ENCODE measurements around the gene SPPL2A.

GRCh38 chr15:50655555-50655954, 110.0 kb downstream of the SPPL2A start:
- no peak for TF ChIP-seq CTCF (conservative IDR thresholded peaks at IDR 0.05; ENCODE audit: low read length)
- no peak for TF ChIP-seq EZH2phosphoT487 (IDR thresholded peaks at IDR 0.05; ENCODE audit: borderline replicate concordance)
